B cell (primary cell): ENCODE measurements around the gene TMC7. TPM values are rescaled to one million over a fixed set of nuclear protein-coding genes. Genes with fewer than 3 reads are reported as not detected.

ENCODE experiments used
- ATAC-seq: fragments of 200-7000 bp; cut with Tn5 transposase; one replicate; pipeline ENCODE4 v1.10.0; 2021; ENCODE audit warnings: low read depth, mild to moderate bottlenecking, moderate number of reproducible peaks, moderate library complexity
- CTCF ChIA-PET: fragments of 350-600 bp; sonication (Branson Sonifier 250); formaldehyde crosslinking; loops from one replicate; lab custom pipeline; 2021; ENCODE audit warnings: antibody characterized with exemption, inconsistent platforms; lab: Charles Lee
- POLR2A ChIA-PET: fragments of 350-600 bp; sonication (Branson Sonifier 250); formaldehyde crosslinking; loops from one replicate; lab custom pipeline; 2021; ENCODE audit warnings: antibody characterized with exemption; lab: Charles Lee
- DNase-seq: peaks from one replicate; pipeline ENCODE4 v3.0.0; 2013
- H2AFZ ChIP-seq: 2 replicates; pipeline ENCODE4 v1.6.1; 2012; ENCODE audit warnings: mild to moderate bottlenecking, low read depth, low read length; ENCODE audit not compliant: insufficient read depth, poor library complexity, severe bottlenecking
- H3K27ac ChIP-seq, 2 donors: 1 replicate in 1 of 2; 2 replicates in 1 of 2; pipeline ENCODE4 v1.5.1; 2012 to 2013; ENCODE audit warnings: low read length in 2 of 2, mild to moderate bottlenecking in 2 of 2, moderate library complexity in 1 of 2
- H3K27me3 ChIP-seq, 4 experiments: fragments of 200-600 bp in 1 of 4; sonication (generic) in 1 of 4; replicated peaks in 1 of 4; 1 replicate in 2 of 4; 2 replicates in 2 of 4; pipeline versions ENCODE4 v1.6.1 to v1.7.0; 2013 to 2016; ENCODE audit warnings: low read length in 3 of 4, mild to moderate bottlenecking in 2 of 4, mixed read lengths in 1 of 4, moderate library complexity in 1 of 4; ENCODE audit not compliant: insufficient read depth in 4 of 4, control insufficient read depth in 3 of 4; ENCODE audit errors: control extremely low read depth in 1 of 4
- H3K36me3 ChIP-seq, 2 experiments: replicated peaks in 1 of 2; 1 replicate in 1 of 2; 2 replicates in 1 of 2; pipeline versions ENCODE4 v1.6.1 to v1.7.1; 2013; ENCODE audit warnings: low read length in 1 of 2; ENCODE audit not compliant: insufficient read depth in 2 of 2, control insufficient read depth in 1 of 2; ENCODE audit errors: control extremely low read depth in 1 of 2, extremely low read depth in 1 of 2
- H3K4me1 ChIP-seq, 2 donors: fragments of 200-600 bp in 1 of 2; sonication (generic) in 1 of 2; 1 replicate in 1 of 2; 2 replicates in 1 of 2; pipeline versions ENCODE4 v1.5.1 to v1.6.1; 2013 to 2017; ENCODE audit warnings: low read length in 2 of 2; ENCODE audit not compliant: control insufficient read depth in 2 of 2, insufficient read depth in 2 of 2
- H3K4me2 ChIP-seq: replicated peaks from 2 replicates; pipeline ENCODE3; 2012; ENCODE audit warnings: mild to moderate bottlenecking, low read depth, low read length; ENCODE audit not compliant: poor library complexity, severe bottlenecking
- H3K4me3 ChIP-seq, 5 experiments: fragments of 200-600 bp in 1 of 5; sonication (generic) in 1 of 5; 1 replicate in 3 of 5; 2 replicates in 2 of 5; pipeline versions ENCODE4 v1.5.1 to v1.7.0; 2011 to 2016; ENCODE audit warnings: low read length in 4 of 5, mild to moderate bottlenecking in 4 of 5, low read depth in 2 of 5, control low read depth in 1 of 5, moderate library complexity in 1 of 5; ENCODE audit not compliant: insufficient read depth in 1 of 5; ENCODE audit errors: control extremely low read depth in 1 of 5, extremely low read depth in 1 of 5
- H3K79me2 ChIP-seq: fragments of 200-600 bp; sonication (generic); one replicate; pipeline ENCODE4 v1.6.0; 2016; ENCODE audit warnings: low read length; ENCODE audit not compliant: control insufficient read depth, insufficient read depth
- H3K9ac ChIP-seq: fragments of 200-600 bp; sonication (generic); 2 replicates; pipeline ENCODE4 v1.6.1; 2017; ENCODE audit warnings: mild to moderate bottlenecking, low read length, moderate library complexity
- H3K9me3 ChIP-seq, 3 donors: one replicate each; pipeline versions ENCODE4 v1.6.1 to v1.7.1; 2013; ENCODE audit warnings: low read length in 2 of 3; ENCODE audit not compliant: control insufficient read depth in 2 of 3, insufficient read depth in 1 of 3; ENCODE audit errors: control extremely low read depth in 1 of 3
- H4K20me1 ChIP-seq: 2 replicates; pipeline ENCODE4 v1.6.0; 2012; ENCODE audit warnings: mild to moderate bottlenecking, low read length; ENCODE audit not compliant: insufficient read depth, control insufficient read depth, poor library complexity, severe bottlenecking
- H3K27ac Mint-ChIP-seq: one replicate; pipeline ENCODE4 v1.8.0; 2021; ENCODE audit warnings: mixed read lengths
- H3K27me3 Mint-ChIP-seq: one replicate; pipeline ENCODE4 v1.8.0; 2021; ENCODE audit warnings: mixed read lengths
- H3K4me1 Mint-ChIP-seq: one replicate; pipeline ENCODE4 v1.8.0; 2021; ENCODE audit warnings: mixed read lengths
- H3K4me3 Mint-ChIP-seq: one replicate; pipeline ENCODE4 v1.8.0; 2021; ENCODE audit warnings: mixed read lengths
- H3K9me3 Mint-ChIP-seq: one replicate; pipeline ENCODE4 v1.8.0; 2022; ENCODE audit warnings: mixed read lengths; ENCODE audit not compliant: insufficient read depth
- EZH2 ChIP-seq: IDR thresholded peaks from 2 replicates; pipeline ENCODE4 v1.6.1; 2012; ENCODE audit warnings: borderline replicate concordance, low read depth, mild to moderate bottlenecking, moderate library complexity, low read length; ENCODE audit not compliant: insufficient read depth, poor library complexity, severe bottlenecking
- WGBS: methylation state at CpG from one replicate; pipeline ENCODE4 v1.1.5; 2013; ENCODE audit warnings: missing lambda C conversion rate; ENCODE audit not compliant: insufficient coverage; 5-methylcytosine and 5-hydroxymethylcytosine counted together
- intact Hi-C: fragments of 100-400 bp; cut with micrococcal nuclease; formaldehyde crosslinking; loops from one replicate; pipeline ENCODE4 v1.10.0; 2022
- polyA plus RNA-seq: library from polyadenylated mRNA; depleted of rRNA; stranded (reverse); fragments of >200 nt; gene quantifications from 2 replicates; pipeline ENCODE4 v1.2.3, GENCODE V29; 2012
- total RNA-seq, 2 donors: library from RNA; stranded (reverse); fragments of 120-200 nt in 1 of 2; gene quantifications; 1 replicate in 1 of 2; 2 replicates in 1 of 2; pipeline versions ENCODE4 v1.2.3 to v1.2.4, GENCODE V29; 2013 to 2022
- TF ChIP-seq, protein P1 (sequence below): fragments of 200-600 bp; IDR thresholded peaks from one replicate; pipeline ENCODE4 v1.8.0; 2022; ENCODE audit warnings: antibody characterized with exemption, mild to moderate bottlenecking

TMC7 gene
- total and polyA plus RNA-seq, 2 donors (not counting 1 experiment from before 2014, with no cell fraction given): not detected

DNA sequence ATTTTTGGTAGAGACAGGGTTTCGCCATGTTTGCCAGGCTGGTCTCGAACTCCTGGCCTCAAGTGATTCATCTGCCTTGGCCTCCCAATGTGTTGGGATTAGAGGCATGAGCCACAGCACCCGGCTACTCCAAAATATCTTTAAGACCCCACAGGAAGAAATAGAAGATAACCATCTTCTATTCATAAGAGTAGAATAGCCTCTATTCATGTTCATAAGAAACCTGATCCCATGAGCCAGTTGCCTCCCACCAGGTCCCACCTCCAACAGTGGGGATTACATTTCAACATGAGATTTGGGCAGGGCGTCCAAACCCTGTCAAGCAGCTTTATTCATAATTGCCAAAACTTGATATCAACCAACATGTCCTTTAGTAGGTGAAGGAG is 13.9 kb upstream of the TMC7 start:
- Mint-ChIP-seq H3K27ac (no peak overlapping the region), H3K9me3 (no peaks in the 10 kb centered on the region), H3K4me3 (no peak overlapping the region), H3K4me1 (peaks cover 3% of the 10 kb centered on the region), H3K27me3 (no peaks in the 10 kb centered on the region)
- no peaks in the 10 kb centered on the region for H3K79me2 ChIP-seq
- intact Hi-C loops: loop anchor here (1.0 to 5.0 kb wide), 2 partner anchors 43 to 169 kb away; partner anchors contain the start of genes ARL6IP1 and SMG1
- POLR2A ChIA-PET: no interaction called here
- H3K36me3 ChIP-seq: no peaks in the 10 kb centered on the region
- ATAC-seq (no peak), DNase-seq (no peak)
- H3K9ac ChIP-seq: no peak overlapping the region
- TF ChIP-seq, protein P1, sequence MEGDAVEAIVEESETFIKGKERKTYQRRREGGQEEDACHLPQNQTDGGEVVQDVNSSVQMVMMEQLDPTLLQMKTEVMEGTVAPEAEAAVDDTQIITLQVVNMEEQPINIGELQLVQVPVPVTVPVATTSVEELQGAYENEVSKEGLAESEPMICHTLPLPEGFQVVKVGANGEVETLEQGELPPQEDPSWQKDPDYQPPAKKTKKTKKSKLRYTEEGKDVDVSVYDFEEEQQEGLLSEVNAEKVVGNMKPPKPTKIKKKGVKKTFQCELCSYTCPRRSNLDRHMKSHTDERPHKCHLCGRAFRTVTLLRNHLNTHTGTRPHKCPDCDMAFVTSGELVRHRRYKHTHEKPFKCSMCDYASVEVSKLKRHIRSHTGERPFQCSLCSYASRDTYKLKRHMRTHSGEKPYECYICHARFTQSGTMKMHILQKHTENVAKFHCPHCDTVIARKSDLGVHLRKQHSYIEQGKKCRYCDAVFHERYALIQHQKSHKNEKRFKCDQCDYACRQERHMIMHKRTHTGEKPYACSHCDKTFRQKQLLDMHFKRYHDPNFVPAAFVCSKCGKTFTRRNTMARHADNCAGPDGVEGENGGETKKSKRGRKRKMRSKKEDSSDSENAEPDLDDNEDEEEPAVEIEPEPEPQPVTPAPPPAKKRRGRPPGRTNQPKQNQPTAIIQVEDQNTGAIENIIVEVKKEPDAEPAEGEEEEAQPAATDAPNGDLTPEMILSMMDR: no peak
- CTCF ChIA-PET: interaction anchor here (0.9 to 4.5 kb wide), 7 partner anchors 11 to 180 kb away, joined by 3 to 22 read pairs (median 4); partner anchors contain the start of genes ARL6IP1 and RPS15A
- H3K4me2 ChIP-seq: no peak overlapping the region
- WGBS: no CpG with 5 or more reads among the region's 4 CpGs
- H3K27me3 ChIP-seq: peaks cover 0 to 3% (median 0%) of the 10 kb centered on the region in 4 experiments
- H2AFZ ChIP-seq: no peak overlapping the region
- no peaks in the 10 kb centered on the region for H4K20me1 ChIP-seq
- H3K4me1 ChIP-seq: peaks cover 4 to 5% of the 10 kb centered on the region in 2 donors
- no peak overlapping the region for H3K4me3 ChIP-seq
- no peak overlapping the region for H3K27ac ChIP-seq
- no peaks in the 10 kb centered on the region for H3K9me3 ChIP-seq

DNA sequence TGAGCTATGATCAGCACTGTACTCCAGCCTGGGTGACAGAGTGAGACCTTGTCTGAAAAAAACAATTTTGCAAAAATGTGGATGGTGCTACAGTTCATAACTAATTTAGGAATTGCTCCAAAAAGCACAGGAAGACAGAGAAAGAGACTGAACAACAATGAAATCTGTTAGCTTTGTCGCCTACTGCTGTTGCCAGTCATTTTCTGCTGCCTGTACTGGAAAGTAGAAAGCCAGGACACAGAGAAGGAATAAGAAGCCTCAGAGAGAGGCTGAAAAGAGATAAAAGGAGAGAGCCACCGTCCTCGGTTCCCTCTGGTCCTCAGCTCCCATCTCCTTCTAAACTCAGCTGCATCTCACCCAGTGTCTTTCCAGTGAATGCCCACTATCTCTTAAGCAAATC is 8.6 kb upstream of the TMC7 start:
- Mint-ChIP-seq H3K4me1 (no peaks in the 10 kb centered on the region), H3K27me3 (peaks cover 23% of the 10 kb centered on the region), H3K4me3 (no peak overlapping the region), H3K9me3 (no peaks in the 10 kb centered on the region), H3K27ac (no peak overlapping the region)
- H2AFZ ChIP-seq: no peak overlapping the region
- intact Hi-C loops: no loop called here
- TF ChIP-seq EZH2: no peak
- TF ChIP-seq, protein P1: no peak
- CTCF ChIA-PET: interaction anchor here (1.6 kb wide), 1 partner anchor 8 kb away, joined by 3 read pairs; no protein-coding TSS in a partner anchor
- H3K27ac ChIP-seq: no peak overlapping the region
- H3K27me3 ChIP-seq: peaks cover 0 to 6% (median 1%) of the 10 kb centered on the region in 4 experiments
- H3K79me2 ChIP-seq: no peaks in the 10 kb centered on the region
- no CpG with 5 or more reads among the region's 3 CpGs for WGBS
- no peak for ATAC-seq
- H3K9me3 ChIP-seq: no peaks in the 10 kb centered on the region
- H3K9ac ChIP-seq: no peak overlapping the region
- H3K4me2 ChIP-seq: no peak overlapping the region
- no peaks in the 10 kb centered on the region for H4K20me1 ChIP-seq
- no peaks in the 10 kb centered on the region for H3K36me3 ChIP-seq
- POLR2A ChIA-PET: interaction anchor here (0.6 kb wide), 1 partner anchor 430 kb away, joined by 4 read pairs; no protein-coding TSS in a partner anchor
- no peak for DNase-seq
- H3K4me3 ChIP-seq: no peak overlapping the region
- no peaks in the 10 kb centered on the region for H3K4me1 ChIP-seq
